ENCODE measurements around the gene PHACTR3.

DNA sequence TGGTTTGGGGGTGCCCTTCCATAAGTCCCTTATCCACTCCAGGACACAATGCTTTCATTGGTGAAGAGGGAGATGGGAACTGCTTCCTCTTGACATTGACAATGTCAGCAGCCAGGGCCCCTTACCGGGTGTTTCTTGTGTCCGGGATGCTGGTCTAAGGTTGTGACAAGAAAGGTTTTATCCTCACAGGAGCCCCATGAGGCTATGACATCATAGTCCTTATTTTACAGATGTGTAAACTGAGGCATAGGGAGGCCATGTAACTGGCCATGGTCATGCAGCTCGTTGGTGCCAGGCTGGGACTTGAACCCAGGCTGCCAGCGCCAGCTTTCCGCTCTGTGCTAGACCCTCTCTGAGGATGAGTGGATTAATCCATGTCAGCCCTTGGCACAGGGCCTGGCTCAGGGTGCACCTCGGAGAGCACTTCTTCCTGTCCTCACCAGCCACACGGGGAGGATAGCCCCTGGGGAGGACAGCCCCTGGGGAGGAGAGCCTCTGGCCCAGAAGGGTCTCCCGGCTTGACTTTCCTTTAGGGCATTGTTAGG lies 171.8 kb downstream of the PHACTR3 start:
- TF ChIP-seq EP300 (IDR thresholded peaks at IDR 0.05) (no peak), POLR2A (IDR thresholded peaks at IDR 0.05) (no peak)
- TF ChIP-seq, protein P1, sequence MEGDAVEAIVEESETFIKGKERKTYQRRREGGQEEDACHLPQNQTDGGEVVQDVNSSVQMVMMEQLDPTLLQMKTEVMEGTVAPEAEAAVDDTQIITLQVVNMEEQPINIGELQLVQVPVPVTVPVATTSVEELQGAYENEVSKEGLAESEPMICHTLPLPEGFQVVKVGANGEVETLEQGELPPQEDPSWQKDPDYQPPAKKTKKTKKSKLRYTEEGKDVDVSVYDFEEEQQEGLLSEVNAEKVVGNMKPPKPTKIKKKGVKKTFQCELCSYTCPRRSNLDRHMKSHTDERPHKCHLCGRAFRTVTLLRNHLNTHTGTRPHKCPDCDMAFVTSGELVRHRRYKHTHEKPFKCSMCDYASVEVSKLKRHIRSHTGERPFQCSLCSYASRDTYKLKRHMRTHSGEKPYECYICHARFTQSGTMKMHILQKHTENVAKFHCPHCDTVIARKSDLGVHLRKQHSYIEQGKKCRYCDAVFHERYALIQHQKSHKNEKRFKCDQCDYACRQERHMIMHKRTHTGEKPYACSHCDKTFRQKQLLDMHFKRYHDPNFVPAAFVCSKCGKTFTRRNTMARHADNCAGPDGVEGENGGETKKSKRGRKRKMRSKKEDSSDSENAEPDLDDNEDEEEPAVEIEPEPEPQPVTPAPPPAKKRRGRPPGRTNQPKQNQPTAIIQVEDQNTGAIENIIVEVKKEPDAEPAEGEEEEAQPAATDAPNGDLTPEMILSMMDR (IDR thresholded peaks at IDR 0.05) = no peak

Measured in tibial nerve (tissue), 4 donors.